Mesendoderm (in vitro differentiated cells): ENCODE data around the gene INSIG2.

Experiments used
- DNase-seq: peaks from one replicate; pipeline ENCODE4 v3.0.0; 2013
- H2AK5ac ChIP-seq: 2 replicates; pipeline ENCODE4 v1.6.1; 2013; ENCODE audit warnings: low read length, inconsistent platforms
- H2BK120ac ChIP-seq: 2 replicates; pipeline ENCODE4 v1.6.1; 2013; ENCODE audit warnings: low read depth, mild to moderate bottlenecking, low read length, moderate library complexity, mixed read lengths
- H2BK15ac ChIP-seq: replicated peaks from 2 replicates; pipeline ENCODE4 v1.6.1; 2013; ENCODE audit warnings: low read depth, mild to moderate bottlenecking, moderate library complexity
- H2BK5ac ChIP-seq: 2 replicates; pipeline ENCODE4 v1.6.1; 2013; ENCODE audit warnings: low read length, inconsistent platforms
- H3K18ac ChIP-seq: 2 replicates; pipeline ENCODE4 v1.6.1; 2013; ENCODE audit warnings: mild to moderate bottlenecking, low read length, mixed read lengths
- H3K23ac ChIP-seq: one replicate; pipeline ENCODE4 v1.6.1; 2013; ENCODE audit warnings: low read length
- H3K27ac ChIP-seq: 2 replicates; pipeline ENCODE4 v1.5.1; 2013; ENCODE audit warnings: low read depth, mild to moderate bottlenecking, inconsistent platforms, low read length, moderate library complexity
- H3K27me3 ChIP-seq: 2 replicates; pipeline ENCODE4 v1.6.1; 2013; ENCODE audit warnings: low read length, control low read depth, mild to moderate bottlenecking, inconsistent platforms; ENCODE audit not compliant: insufficient read depth, poor library complexity
- H3K36me3 ChIP-seq: 2 replicates; pipeline ENCODE4 v1.6.1; 2013; ENCODE audit warnings: low read length, inconsistent platforms; ENCODE audit not compliant: control insufficient read depth, insufficient read depth
- H3K4ac ChIP-seq: one replicate; pipeline ENCODE4 v1.6.1; 2013; ENCODE audit warnings: low read depth, mild to moderate bottlenecking, low read length, moderate library complexity
- H3K4me1 ChIP-seq: 2 replicates; pipeline ENCODE4 v1.6.1; 2013; ENCODE audit warnings: low read depth, low read length, inconsistent platforms; ENCODE audit not compliant: control insufficient read depth
- H3K4me2 ChIP-seq: 2 replicates; pipeline ENCODE4 v1.6.1; 2013; ENCODE audit warnings: low read length
- H3K4me3 ChIP-seq: 2 replicates; pipeline ENCODE4 v1.5.1; 2013; ENCODE audit warnings: mild to moderate bottlenecking, low read length
- H3K56ac ChIP-seq: one replicate; pipeline ENCODE4 v1.6.1; 2013; ENCODE audit warnings: low read length
- H3K79me1 ChIP-seq: 2 replicates; pipeline ENCODE4 v1.6.1; 2013; ENCODE audit warnings: low read length, inconsistent platforms
- H3K79me2 ChIP-seq: 2 replicates; pipeline ENCODE4 v1.6.1; 2013; ENCODE audit warnings: mild to moderate bottlenecking, low read length; ENCODE audit not compliant: control insufficient read depth, insufficient read depth
- H3K9ac ChIP-seq: 2 replicates; pipeline ENCODE4 v1.6.1; 2013; ENCODE audit warnings: low read length, inconsistent platforms
- H4K5ac ChIP-seq: one replicate; pipeline ENCODE4 v1.6.1; 2013; ENCODE audit warnings: low read length
- H4K8ac ChIP-seq: one replicate; pipeline ENCODE4 v1.6.1; 2013; ENCODE audit warnings: low read depth, mild to moderate bottlenecking, control low read depth, low read length, moderate library complexity
- WGBS: extraction: QIAGEN DNeasy Blood & Tissue Kit; methylation state at CpG from one replicate; pipeline ENCODE4 v1.1.7; 2013; ENCODE audit warnings: low lambda C conversion rate, missing lambda C conversion rate; ENCODE audit not compliant: insufficient coverage; ENCODE audit errors: extremely low coverage; 5-methylcytosine and 5-hydroxymethylcytosine counted together

Gene INSIG2

GRCh38 chr2:118046634-118047210 lies 41.5 kb upstream of the INSIG2 start:
- H2BK120ac ChIP-seq: no peak overlapping the region
- H3K27me3 ChIP-seq: no peaks in the 10 kb centered on the region
- no peak overlapping the region for H2BK15ac ChIP-seq
- no peak overlapping the region for H4K8ac ChIP-seq
- no peak overlapping the region for H3K18ac ChIP-seq
- whole genome bisulfite sequencing: no CpG with 5 or more reads among the region's 4 CpGs
- no peaks in the 10 kb centered on the region for H3K36me3 ChIP-seq
- no peak overlapping the region for H3K27ac ChIP-seq
- no peak overlapping the region for H2AK5ac ChIP-seq
- H3K4me1 ChIP-seq: no peaks in the 10 kb centered on the region
- no peak overlapping the region for H4K5ac ChIP-seq
- DNase-seq: peak; percentile 51
- H3K9ac ChIP-seq: no peak overlapping the region
- H3K4ac ChIP-seq: no peak overlapping the region
- no peak overlapping the region for H3K4me2 ChIP-seq
- no peak overlapping the region for H2BK5ac ChIP-seq
- no peak overlapping the region for H3K56ac ChIP-seq
- H3K79me2 ChIP-seq: no peaks in the 10 kb centered on the region
- H3K23ac ChIP-seq: no peak overlapping the region
- no peaks in the 10 kb centered on the region for H3K79me1 ChIP-seq
- H3K4me3 ChIP-seq: no peak overlapping the region

GRCh38 chr2:118047380-118047826 lies 40.9 kb upstream of the INSIG2 start:
- no peak overlapping the region for H3K4me3 ChIP-seq
- no peak overlapping the region for H2BK5ac ChIP-seq
- H3K36me3 ChIP-seq: no peaks in the 10 kb centered on the region
- H3K4me1 ChIP-seq: no peaks in the 10 kb centered on the region
- no peak overlapping the region for H2BK15ac ChIP-seq
- H2AK5ac ChIP-seq: no peak overlapping the region
- no peak overlapping the region for H3K27ac ChIP-seq
- no peak overlapping the region for H3K23ac ChIP-seq
- no peak overlapping the region for H3K4ac ChIP-seq
- DNase-seq: no peak
- no peaks in the 10 kb centered on the region for H3K27me3 ChIP-seq
- no peak overlapping the region for H4K5ac ChIP-seq
- WGBS: no CpG with 5 or more reads among the region's 3 CpGs
- H3K79me1 ChIP-seq: no peaks in the 10 kb centered on the region
- H3K4me2 ChIP-seq: no peak overlapping the region
- no peak overlapping the region for H2BK120ac ChIP-seq
- no peak overlapping the region for H3K56ac ChIP-seq
- H3K79me2 ChIP-seq: no peaks in the 10 kb centered on the region
- no peak overlapping the region for H3K9ac ChIP-seq
- no peak overlapping the region for H4K8ac ChIP-seq
- H3K18ac ChIP-seq: no peak overlapping the region

- H4K8ac ChIP-seq: no peak overlapping the region
- no peak overlapping the region for H3K23ac ChIP-seq
- no peak overlapping the region for H2BK120ac ChIP-seq
- DNase-seq: no peak
- no peak overlapping the region for H2AK5ac ChIP-seq
- H3K56ac ChIP-seq: no peak overlapping the region
- H3K27me3 ChIP-seq: no peaks in the 10 kb centered on the region
- WGBS: no CpG with 5 or more reads among the region's 3 CpGs
- no peaks in the 10 kb centered on the region for H3K79me1 ChIP-seq
- H2BK15ac ChIP-seq: no peak overlapping the region
- H2BK5ac ChIP-seq: no peak overlapping the region
- H3K79me2 ChIP-seq: no peaks in the 10 kb centered on the region
- H3K18ac ChIP-seq: no peak overlapping the region
- H3K4ac ChIP-seq: no peak overlapping the region
- no peak overlapping the region for H3K4me3 ChIP-seq
- no peak overlapping the region for H3K9ac ChIP-seq
- no peak overlapping the region for H4K5ac ChIP-seq
- no peak overlapping the region for H3K27ac ChIP-seq
- H3K4me1 ChIP-seq: no peaks in the 10 kb centered on the region
- no peaks in the 10 kb centered on the region for H3K36me3 ChIP-seq
- no peak overlapping the region for H3K4me2 ChIP-seq
Measured at GRCh38 chr2:118048401-118048800, 39.9 kb upstream of the INSIG2 start.

GRCh38 chr2:118049140-118049815 lies 39.0 kb upstream of the INSIG2 start:
- no peak overlapping the region for H3K9ac ChIP-seq
- no peak overlapping the region for H2BK120ac ChIP-seq
- H3K4me2 ChIP-seq: no peak overlapping the region
- no peaks in the 10 kb centered on the region for H3K79me2 ChIP-seq
- no peak overlapping the region for H2BK15ac ChIP-seq
- no peak overlapping the region for H3K56ac ChIP-seq
- no peak overlapping the region for H2BK5ac ChIP-seq
- no peak overlapping the region for H3K23ac ChIP-seq
- WGBS: no CpG with 5 or more reads among the region's 3 CpGs
- no peak overlapping the region for H3K18ac ChIP-seq
- no peaks in the 10 kb centered on the region for H3K36me3 ChIP-seq
- no peak overlapping the region for H3K4ac ChIP-seq
- H4K5ac ChIP-seq: no peak overlapping the region
- H2AK5ac ChIP-seq: no peak overlapping the region
- H3K4me1 ChIP-seq: no peaks in the 10 kb centered on the region
- H3K79me1 ChIP-seq: no peaks in the 10 kb centered on the region
- H3K4me3 ChIP-seq: no peak overlapping the region
- no peak overlapping the region for H4K8ac ChIP-seq
- no peak for DNase-seq
- H3K27ac ChIP-seq: no peak overlapping the region
- no peaks in the 10 kb centered on the region for H3K27me3 ChIP-seq

GRCh38 chr2:118049816-118050140 lies 38.5 kb upstream of the INSIG2 start:
- Histone ChIP-seq H3K18ac (no peak overlapping the region), H3K36me3 (no peaks in the 10 kb centered on the region), H3K56ac (no peak overlapping the region), H3K9ac (no peak overlapping the region), H3K23ac (no peak overlapping the region), H2BK15ac (no peak overlapping the region), H3K4ac (no peak overlapping the region), H3K4me1 (peaks cover 3% of the 10 kb centered on the region), H3K79me1 (no peaks in the 10 kb centered on the region), H2BK120ac (no peak overlapping the region), H3K4me3 (no peak overlapping the region), H3K4me2 (no peak overlapping the region), H4K8ac (no peak overlapping the region), H3K27me3 (no peaks in the 10 kb centered on the region), H3K27ac (no peak overlapping the region), H2AK5ac (no peak overlapping the region), H4K5ac (no peak overlapping the region), H3K79me2 (no peaks in the 10 kb centered on the region), H2BK5ac (no peak overlapping the region)
- DNase-seq: no peak

GRCh38 chr2:118050386-118050785 lies 37.9 kb upstream of the INSIG2 start:
- no peak overlapping the region for H3K4me3 ChIP-seq
- H2BK5ac ChIP-seq: no peak overlapping the region
- H4K8ac ChIP-seq: no peak overlapping the region
- no peak overlapping the region for H3K18ac ChIP-seq
- H3K36me3 ChIP-seq: no peaks in the 10 kb centered on the region
- H3K4me1 ChIP-seq: peaks cover 3% of the 10 kb centered on the region
- no peak overlapping the region for H3K9ac ChIP-seq
- no peak overlapping the region for H3K56ac ChIP-seq
- no peak overlapping the region for H3K27ac ChIP-seq
- no peak overlapping the region for H3K23ac ChIP-seq
- H2BK120ac ChIP-seq: no peak overlapping the region
- H3K27me3 ChIP-seq: no peaks in the 10 kb centered on the region
- WGBS: no CpG with 5 or more reads among the region's 3 CpGs
- H4K5ac ChIP-seq: no peak overlapping the region
- H2AK5ac ChIP-seq: no peak overlapping the region
- no peak overlapping the region for H2BK15ac ChIP-seq
- H3K79me2 ChIP-seq: no peaks in the 10 kb centered on the region
- DNase-seq: no peak
- no peak overlapping the region for H3K4me2 ChIP-seq
- no peak overlapping the region for H3K4ac ChIP-seq
- no peaks in the 10 kb centered on the region for H3K79me1 ChIP-seq
